GM18520 (cell line): ENCODE data around the gene ODAD2.

Experiments used
- ATAC-seq: cut with Tn5 transposase; IDR thresholded peaks from one replicate; pipeline ENCODE4 v1.9.1; 2021; ENCODE audit not compliant: unreplicated experiment

Gene ODAD2

GRCh38 chr10:27857616-27858015 lies 141.3 kb downstream of the ODAD2 start:
- ATAC-seq: no peak

DNA sequence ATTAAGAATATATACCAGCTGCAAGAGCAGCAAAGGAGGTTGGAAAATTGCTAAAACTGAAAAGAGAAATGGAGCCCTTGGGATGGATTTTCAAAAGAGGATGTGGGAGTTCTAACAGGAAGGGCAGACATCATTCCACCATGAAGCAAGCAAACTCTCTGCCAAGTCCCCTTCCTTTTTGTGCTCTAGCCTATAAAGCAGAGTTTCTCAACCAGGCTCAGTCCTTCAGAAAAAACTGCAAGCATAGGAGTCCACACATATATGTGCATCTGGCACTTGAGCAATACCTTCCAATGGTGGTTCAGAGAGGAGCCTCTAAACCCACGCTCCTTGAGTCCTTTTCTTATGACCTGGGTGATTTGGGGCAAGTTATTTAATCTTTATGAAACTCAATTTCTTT lies 154.7 kb downstream of the ODAD2 start:
- no peak for ATAC-seq

DNA sequence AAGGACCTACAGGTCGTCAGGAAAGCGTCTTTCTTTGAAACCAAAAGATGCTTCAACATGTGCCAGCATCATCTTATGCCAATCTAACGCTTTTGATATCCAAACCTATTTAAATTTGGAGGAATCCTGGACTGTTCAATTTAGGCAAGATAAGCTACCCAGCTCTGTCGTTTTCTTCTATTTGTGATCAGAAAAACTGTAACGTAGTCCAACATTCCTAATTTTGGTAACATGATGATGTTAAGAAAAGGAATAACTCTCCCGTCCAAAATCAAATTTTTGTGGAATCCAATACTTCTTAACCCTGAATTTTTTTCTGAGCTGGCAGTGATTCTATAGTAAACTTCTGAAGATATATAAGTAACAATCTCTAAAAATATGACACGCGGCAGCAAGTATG lies 160.0 kb downstream of the ODAD2 start:
- ATAC-seq: no peak

DNA sequence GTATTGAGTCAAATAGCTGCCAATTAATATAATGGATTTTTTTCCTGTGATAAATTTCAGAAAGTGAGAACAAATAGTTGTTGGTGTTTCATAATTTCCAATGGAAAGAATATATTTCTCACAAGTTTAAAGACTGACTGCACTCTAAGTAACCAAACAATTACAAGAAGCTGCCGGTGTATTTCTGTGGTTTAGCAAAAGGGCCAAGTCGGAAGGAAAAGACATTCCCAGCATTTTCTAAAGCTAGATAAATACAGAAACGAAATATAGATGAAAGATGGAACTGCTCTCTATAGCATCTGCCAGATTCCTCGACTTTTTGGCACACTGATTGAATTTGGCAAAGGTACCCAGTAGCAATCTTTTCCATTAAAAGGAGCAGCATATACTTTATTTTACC lies 160.5 kb downstream of the ODAD2 start:
- no peak for ATAC-seq

DNA sequence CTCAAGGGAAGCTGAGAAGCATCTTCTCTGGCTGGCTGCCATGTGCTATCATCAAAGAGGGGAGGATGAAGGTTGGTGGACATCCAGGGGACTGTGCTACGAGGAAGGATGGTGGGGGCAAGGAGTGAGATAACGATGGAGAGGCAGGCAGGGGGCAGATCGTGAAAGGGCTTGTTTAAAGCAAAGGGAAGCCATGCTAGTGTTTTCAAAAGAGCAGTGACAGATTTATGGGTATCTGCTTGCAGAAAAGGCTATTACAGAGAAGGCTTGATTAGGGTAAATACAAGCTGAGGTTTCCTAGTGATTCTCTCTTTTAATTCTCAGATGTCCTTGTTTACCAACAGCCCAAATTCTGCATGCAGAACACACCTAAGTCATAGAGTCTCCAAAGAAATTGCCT lies 164.4 kb downstream of the ODAD2 start:
- no peak for ATAC-seq

- no peak for ATAC-seq
These were observed 165.1 kb downstream of the ODAD2 start for GRCh38 chr10:27833792-27834191.

DNA sequence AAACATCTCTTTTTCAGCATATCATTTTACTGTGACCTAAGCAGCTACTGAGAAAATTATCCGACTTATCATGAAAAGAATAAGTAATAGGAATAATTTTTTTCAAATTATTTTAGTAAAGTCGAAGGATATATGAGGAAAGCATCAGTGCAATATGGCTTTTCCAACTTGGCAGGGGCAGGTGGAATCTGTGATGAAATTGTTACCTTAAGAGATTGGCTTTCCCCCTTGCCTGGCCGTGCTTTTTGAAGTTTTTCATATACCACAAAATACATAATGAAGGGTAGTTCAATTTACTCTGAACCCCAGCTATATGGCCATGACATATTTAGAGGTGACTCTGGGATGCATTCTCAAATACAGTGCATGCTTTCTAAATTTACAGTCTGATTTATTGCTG lies 166.1 kb downstream of the ODAD2 start:
- ATAC-seq: no peak

GRCh38 chr10:27826369-27826768 lies 172.5 kb downstream of the ODAD2 start:
- ATAC-seq: no peak

DNA sequence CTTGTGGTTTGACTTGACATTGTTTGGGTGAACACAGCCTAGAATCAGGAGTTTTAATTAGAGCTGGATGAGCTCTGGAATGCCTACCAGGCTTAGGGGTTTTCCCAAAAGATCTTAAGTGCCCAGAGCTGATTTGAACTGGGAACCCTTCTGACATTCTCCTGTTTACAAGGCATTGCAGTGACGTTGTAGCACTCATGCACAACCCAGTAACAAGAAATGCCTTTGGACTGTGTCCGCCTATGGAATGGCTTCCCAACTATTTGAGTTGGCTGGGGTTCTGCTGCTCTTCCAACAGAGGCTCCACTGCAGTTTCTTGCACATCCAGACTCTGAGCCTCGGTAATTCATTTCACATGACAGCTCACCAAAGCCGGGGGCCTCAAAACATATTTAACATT lies 176.6 kb downstream of the ODAD2 start:
- ATAC-seq: no peak

GRCh38 chr10:27820637-27821036 lies 178.2 kb downstream of the ODAD2 start:
- ATAC-seq: no peak

- ATAC-seq: no peak
These were observed 178.9 kb downstream of the ODAD2 start for GRCh38 chr10:27819781-27820531.

GRCh38 chr10:27816320-27816719 lies 182.6 kb downstream of the ODAD2 start:
- no peak for ATAC-seq

DNA sequence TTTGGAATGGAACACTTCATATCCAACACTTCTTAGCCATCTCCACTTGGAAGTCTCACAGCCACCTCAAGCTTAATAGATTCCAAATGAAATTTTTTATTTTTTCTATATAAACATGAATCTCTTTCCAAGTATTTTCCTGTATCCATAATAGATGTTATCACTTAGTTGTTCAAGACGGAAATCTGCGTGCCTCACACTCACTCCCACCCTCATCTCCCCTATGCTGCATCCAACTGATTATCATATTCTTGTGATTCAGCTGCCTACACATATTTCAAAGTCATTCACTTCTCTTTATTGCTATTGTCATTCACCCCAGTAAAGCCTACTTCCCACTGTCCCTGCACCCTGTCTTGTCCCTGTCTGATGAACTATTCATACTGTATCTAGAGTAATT lies 183.0 kb downstream of the ODAD2 start:
- no peak for ATAC-seq

GRCh38 chr10:27815261-27815660 lies 183.6 kb downstream of the ODAD2 start:
- no peak for ATAC-seq

DNA sequence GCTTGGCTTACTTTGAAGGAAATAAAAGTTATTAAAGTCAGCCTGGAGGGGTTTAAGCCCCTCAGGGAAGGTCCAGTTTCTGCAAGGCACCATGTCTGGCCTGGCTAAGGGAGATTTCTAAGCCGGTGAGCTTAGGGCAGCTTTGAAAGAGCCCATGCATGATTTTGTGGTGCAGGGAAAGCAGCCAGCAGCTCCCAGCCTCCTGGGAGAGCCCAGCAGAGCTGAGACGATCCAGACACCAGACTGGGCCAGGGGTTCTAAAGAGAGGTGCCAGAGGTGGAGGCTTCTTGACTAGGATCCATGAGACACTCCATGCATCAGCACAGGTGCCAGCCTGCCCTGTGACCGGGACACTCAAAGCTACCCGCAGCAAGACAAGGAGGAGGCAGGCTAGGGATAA lies 193.7 kb downstream of the ODAD2 start:
- no peak for ATAC-seq

DNA sequence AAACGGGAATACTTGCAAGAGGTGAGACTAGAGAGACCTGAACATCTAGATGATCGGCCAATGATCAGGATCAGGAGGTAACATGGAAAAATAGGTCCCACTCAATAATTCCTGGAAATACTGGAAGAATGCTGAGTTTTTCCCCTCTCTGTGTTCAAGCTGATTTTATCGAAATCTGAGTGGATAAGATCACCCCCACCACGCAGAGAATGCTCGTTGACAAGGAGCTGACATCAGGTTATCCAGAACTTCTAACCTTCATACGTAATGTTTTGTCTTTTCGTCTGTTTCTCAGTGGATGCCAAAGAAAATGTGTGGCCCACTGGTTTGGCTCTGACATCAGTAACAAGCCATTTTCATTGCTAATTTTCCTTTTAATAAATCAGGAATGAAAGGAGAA lies 194.7 kb downstream of the ODAD2 start:
- no peak for ATAC-seq

GRCh38 chr10:27801171-27801785 lies 197.6 kb downstream of the ODAD2 start:
- ATAC-seq: no peak

- no peak for ATAC-seq
These were observed 199.8 kb downstream of the ODAD2 start for GRCh38 chr10:27799046-27799445.

DNA sequence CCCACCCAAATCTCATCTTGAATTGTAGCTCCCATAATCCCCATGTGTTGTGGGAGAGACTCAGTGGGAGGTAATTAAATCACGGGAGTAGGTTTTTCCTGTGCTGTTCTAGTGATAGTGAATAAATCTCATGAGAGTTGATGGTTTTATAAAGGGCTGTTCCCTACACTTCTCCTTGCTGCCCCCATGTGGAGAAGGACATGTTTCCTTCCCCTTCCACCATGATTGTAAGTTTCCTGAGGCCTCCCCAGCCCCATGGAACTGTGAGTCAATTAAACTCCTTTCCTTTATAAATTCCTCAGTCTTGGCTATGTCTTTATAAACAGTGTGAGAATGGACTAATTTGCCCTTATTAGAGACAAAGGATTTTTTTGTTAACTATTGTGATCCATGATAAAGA lies 204.7 kb downstream of the ODAD2 start:
- ATAC-seq: no peak

- ATAC-seq: no peak
These were observed 206.7 kb downstream of the ODAD2 start for GRCh38 chr10:27792216-27792615.

- no peak for ATAC-seq
These were observed 214.6 kb downstream of the ODAD2 start for GRCh38 chr10:27784272-27784671.

DNA sequence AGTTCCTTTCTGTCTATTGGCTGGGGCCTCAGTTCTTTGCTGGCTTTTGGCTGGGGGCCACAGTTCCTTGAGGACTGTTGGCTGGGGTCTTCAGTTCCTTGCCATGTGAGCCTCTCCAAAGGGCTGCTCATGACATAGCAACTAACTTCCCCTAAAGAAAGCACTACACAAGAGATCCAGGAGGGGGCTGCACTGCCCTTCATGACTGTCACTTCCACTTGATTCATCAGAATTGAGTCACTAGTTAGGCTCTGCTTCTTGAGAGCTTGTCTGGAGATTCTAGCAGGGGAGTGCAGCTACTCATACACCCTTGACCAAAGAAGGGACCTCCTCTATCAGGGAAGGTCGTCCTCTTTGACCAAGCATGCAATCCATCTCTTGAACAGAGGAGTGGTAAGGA lies 215.2 kb downstream of the ODAD2 start:
- ATAC-seq: no peak

- no peak for ATAC-seq
These were observed 219.3 kb downstream of the ODAD2 start for GRCh38 chr10:27779462-27780015.
